Right renal cortex interstitium (tissue), 3 donors: ENCODE results near the gene SLC47A2. TPM values are rescaled to one million over a fixed set of nuclear protein-coding genes. Genes with fewer than 3 reads are reported as not detected.
A peak's percentile ranks its signal among the peaks of the same experiment; 100 is the strongest.

Source experiments
- DNase-seq, 3 donors: peaks; one replicate each; pipeline ENCODE4 v3.0.0-alpha.2; 2013; ENCODE audit warnings: low read depth in 3 of 3, low spot score in 2 of 3
- polyA plus RNA-seq, 3 donors: library from polyadenylated mRNA; unstranded; fragments of 120-200 nt; gene quantifications; one replicate each; pipeline ENCODE4 v1.2.1, GENCODE V29; 2013; ENCODE audit not compliant: insufficient read length in 3 of 3

The SLC47A2 gene
- polyA plus RNA-seq, 3 donors = 5.9 to 7.4 (median 7.0) TPM

DNA sequence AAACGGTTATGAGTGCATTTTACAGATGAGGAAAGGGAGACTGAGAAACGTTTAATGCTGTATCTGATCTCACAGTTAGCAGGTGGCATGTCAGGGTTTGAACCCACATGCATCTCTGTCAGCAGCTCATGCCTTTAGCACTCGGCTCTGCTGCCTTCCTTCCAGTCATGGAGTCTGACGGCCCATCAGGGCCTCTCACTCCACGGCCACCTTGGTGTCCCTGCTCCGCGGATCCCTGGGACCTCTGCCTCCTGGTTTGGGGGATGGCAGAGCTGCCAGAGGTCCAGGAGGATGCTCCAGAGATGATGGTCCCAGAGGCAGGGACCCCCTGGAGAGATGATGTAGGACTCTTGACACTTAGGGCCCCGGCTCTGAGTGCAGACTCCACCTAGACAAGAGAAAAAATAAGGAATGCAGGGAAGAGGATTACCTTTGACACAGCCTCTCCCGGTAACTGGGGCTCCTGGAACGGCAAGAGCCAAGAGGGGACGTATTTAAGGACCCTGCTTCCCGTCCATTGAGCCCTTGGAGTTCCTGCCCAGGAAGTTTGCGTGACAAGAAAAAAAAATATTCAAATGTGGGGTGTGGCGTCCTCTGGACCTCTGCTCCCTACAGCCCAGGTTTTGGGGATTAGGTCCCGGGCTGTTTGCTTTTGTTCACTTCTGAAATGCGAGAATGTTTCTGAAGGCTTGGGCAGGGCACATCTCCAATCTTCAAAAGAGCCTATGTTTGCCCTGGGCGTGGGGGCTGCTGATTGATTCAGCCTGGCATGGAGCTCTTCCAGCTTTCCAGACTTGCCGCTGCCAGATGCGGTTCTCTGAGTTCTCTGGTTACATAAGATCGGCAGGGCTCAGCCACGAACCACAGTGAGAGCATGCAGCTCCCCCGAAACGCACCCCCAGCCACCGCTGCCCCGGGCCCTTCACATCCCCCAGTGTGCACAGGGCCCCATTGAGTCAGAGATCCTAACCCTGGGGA, 31.7 kb upstream of the SLC47A2 start, which contains the start of gene ALDH3A1:
TSS of gene ALDH3A1 (minus strand) at position 470 of the 978 bp plus-strand sequence. CDS start 3,169 bp downstream, outside the sequence.
- no peak for DNase-seq

DNA sequence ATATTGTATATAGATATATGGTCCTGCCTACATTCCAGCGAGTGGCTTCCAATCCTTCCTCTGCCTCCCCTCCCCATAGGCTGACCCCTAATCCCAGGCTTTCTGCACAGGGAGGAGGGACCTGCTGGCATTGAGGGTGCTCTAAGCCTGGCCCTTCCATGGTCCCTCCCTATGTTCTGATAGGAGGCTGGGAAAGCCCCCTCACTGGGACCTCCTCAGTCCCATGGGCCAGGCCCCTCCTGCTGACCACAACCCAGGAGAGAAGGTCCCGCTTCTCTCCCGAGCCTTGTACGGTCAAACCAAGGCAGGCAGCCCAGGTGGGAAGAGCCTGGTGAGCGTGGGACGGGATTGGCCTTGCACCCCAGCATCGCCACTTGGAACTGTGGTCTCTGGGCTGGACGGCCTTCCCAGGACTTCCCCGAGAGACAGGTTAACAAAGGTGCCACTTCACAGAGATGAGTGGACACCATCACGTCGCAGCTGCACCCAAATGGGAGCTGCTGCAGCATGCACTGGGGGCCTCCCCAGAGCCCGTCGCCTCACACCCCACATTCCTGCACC, 30.9 kb upstream of the SLC47A2 start:
- DNase-seq = no peak

DNA sequence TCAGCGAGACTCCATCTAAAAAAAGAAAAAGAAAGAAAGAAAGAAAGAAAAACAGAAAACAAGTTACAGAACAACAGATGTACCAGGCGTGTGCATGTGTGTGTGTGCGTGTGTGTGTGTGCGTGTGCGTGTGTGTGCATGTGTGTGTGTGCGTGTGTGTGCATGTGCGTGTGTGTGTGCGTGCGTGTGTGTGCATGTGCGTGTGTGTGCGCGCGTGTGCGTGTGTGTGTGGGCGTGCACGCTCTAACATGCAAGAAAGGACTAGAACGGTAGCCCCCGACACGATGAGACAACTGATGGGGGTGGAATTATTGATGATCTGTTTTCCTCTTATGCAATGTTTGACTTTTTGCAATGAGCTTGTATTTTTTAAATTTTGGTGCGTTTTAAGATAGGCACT, 30.1 kb upstream of the SLC47A2 start:
- no peak for DNase-seq

DNA sequence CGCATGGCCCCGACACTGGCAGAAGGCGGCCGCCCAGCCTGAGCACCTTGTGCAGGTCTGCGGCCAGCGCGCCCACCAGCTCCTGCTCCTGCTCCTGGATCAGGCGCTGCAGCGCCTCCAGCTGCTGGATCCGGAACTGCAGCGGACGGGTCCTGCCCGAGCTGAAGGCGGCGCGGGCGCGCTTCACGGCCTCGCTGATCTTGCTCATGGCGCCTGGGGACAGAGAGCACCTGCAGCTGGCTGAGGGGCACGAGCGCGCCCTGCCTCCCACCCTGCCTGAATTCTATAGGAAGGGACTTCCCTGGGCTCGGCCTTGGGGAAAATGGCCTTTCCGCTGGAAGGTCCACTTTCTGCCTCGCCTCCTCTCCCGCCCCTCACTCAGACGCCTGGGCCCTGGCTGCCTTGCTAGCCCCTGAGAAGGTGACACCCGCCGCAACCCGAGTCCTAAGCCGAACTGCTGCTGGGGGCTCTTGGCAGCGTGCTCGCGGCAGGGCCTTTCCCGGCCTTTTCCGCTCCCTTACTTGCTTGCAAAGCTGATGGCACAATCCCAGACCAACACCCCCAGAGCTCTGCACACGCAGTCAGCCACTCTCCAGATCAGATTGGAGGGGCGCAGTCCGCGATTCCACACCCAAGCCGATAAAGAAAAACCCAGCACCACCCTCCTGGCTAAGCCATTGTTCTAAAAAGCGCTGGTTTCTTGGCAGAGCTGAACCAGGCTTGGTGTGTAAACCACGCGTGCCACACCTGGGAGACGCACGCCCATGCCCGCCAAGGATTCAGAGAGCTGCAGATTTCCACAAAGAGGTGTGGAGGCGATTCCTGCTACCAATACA, 28.8 kb upstream of the SLC47A2 start:
- DNase-seq = peak; percentile 77 to 84 (median 84)

DNA sequence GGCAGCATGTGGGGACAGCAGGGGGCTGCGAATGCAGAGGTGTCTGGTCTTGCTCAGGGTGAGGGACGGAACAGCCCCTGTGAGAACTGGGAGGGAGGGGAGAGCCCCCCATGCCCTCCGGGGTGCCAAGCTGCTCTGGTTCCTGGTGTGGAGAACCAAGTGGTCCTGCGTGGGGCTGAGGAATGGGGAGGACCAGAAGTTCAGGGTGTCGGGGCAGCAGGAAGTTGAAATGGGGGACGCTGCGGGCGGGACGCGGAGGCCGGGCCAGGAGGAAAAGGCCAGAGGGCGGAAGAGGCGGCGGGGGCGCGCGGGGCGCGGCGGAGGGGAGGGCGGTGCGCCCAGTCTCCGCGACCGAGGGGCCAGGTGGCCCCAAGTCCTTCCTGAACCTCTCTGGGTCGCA, 28.1 kb upstream of the SLC47A2 start:
- no peak for DNase-seq

DNA sequence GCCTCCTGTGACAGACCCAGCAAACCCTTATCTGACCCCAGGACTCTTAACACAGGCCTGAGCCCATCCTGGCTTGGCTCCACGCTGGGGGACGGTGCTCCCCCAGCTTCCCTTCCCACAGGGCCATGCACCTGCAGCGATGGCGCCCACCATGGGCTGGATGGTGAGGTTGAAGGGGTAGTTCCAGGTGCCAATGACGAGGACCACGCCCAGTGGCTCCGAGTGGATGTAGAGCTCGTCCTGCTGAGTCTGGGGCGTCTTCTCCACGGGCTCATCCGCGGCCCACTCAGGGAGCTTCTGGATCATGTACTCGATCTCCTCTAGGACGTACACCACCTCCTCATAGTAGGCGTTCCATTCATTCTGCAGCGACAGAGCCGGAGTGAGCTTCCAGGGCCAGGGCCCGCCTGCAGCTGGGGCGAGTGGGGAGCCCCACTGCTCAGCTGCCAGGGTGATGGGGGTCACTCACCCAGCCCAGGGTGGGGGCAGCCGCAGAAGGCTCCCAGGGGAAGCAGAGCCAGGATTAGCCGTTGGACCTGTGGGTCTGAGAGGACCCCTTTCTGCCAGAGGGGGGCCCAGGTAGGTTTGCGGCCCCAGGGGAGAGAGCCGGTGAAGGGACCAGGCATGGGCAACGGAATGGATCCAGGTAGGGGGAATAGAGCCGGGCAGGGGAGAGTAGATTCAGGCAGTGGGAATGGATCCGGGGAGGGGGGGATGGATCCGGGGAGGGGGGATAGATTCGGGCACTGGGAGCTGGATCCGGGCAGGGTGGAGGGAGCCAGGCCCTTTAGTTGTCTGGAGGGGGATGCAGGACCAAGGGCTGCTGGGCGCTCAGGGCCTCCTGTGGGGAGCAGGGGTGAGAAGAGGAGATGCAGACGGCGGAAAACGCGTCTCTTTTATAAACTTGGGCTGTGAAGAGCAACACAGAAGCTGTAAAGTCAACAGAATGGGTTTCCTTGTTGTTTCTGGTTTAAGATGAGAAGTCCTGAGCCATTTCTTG, 27.0 kb upstream of the SLC47A2 start:
- no peak for DNase-seq

DNA sequence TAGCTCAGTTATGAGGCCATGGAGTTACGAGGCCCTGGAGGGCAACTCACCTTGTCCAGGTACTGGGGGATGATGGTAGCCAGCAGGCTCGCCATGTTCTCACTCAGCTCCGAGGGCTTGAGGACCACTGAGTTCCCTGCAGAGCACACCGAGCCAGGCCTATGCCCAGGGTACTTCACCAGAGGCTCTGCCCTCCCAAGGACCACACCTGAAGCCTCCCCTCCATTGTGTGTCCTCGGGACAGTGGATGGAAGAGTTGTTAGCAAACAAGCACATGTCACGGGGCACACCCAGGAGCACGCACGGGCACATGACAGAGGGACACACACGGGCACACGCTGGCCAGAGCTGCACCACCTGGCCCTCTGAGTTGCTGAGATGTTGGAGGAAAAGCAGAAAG, 26.1 kb upstream of the SLC47A2 start:
- DNase-seq = no peak

DNA sequence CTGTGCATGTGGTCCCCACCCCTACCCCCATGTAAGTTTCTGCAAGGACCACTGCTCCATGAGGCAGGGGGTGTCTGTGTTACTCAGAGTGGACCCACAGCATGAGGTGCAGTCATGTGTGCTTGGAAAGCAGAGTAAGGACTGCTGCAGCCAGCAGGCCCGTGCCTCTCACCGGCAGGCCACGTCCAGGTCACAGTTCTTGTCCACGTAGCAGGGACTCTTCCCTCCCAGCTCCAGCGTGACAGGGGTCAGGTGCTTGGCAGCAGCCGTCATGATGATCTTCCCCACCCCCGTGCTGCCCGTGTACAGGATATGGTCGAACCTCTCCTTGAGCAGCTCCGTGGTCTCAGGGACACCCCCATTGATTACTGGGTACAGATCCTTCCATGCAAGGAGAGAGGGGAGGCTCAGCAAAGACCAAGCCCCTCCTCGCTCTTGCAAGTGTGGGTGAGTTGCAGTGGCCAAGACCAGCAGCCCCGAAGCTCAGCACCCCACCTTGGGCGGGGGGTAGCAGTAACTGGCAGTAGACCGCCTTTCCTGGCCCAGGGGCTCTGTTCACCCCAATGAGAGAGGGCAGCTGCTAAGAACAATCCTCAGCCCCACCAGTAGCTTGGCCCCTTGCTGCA, 25.6 kb upstream of the SLC47A2 start:
- no peak for DNase-seq

DNA sequence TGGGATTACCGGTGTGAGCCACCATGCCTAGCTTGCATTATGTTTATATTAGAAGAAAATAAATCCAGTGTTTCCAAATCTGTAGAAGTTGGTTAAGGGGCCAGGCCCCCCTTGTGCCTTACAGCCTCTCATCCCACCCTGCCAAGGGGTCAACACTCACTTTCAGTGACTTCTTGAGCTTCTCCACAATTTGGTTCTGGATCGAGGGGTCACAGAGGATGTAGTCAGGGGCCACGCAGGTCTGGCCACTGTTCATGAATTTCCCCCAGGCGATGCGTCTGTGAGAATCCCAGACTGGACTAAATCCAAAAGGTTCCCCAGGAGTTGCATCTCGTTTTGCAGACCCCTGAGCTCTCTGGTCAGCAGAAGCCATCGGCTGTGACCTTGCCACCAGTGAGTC, 24.5 kb upstream of the SLC47A2 start:
- DNase-seq = no peak

DNA sequence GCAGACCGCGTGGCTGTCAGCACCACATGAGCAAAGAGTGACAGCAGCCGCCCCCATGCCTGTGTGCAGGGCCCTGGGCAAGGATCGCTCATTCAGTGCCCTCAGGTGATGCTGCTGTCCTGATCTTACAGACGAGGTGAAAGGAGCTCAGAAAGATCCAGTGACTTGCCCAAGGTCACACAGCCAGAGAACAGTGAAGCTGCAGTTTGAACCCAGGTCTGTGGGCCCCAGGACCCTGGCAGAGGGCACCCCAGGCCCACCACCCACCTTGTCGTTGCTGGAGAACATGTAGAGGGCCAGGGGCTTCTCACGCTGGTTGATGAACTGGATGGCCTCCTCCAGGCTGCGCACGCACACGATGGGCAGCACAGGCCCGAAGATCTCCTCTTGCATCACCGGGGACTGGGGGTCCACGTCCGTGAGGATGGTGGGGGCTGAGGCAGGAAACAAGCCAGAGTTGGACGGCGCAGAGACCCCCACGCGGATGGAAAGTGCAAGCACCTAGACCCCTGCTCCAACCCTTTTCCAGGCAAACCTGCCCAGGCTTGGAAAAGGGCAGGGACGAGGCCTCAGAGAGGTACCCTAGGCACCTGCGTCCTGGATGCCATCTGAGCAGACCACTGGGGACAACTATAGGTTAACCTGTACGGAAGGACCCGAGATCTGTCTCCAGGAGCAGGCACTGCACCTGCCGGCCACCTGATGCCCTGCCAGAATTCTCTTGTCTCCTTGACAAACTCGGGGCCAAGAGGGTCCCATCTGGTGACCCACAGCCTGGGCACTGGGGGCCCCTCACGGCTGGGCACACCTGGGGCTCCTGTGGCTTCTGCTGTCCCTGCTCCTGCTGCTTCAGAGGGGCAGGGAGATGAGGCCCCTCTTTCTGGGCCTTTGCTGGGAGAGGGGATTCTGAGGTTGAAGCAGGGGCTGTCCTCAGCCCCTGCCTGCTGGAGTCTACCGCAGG, 23.1 kb upstream of the SLC47A2 start:
- DNase-seq = no peak

DNA sequence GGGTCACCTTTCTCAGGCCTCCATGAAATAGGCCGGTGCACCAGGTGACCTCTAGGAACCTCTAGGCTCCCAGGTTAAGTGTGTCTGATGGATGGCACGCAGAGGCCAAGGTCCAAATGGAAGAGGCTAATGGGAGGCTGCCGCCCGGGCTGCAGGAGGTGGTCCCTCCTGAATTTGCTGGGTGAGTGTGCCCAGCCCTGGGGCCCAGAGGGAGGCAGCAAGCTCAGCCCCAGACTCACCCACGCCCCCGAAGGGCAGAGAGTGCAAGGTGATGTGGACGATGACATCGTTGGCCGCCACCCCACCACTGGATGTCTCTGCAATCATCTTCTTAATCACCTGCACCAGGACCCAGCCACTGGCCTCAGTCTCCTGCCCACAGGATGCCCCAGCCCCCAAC, 22.4 kb upstream of the SLC47A2 start:
- DNase-seq = no peak

DNA sequence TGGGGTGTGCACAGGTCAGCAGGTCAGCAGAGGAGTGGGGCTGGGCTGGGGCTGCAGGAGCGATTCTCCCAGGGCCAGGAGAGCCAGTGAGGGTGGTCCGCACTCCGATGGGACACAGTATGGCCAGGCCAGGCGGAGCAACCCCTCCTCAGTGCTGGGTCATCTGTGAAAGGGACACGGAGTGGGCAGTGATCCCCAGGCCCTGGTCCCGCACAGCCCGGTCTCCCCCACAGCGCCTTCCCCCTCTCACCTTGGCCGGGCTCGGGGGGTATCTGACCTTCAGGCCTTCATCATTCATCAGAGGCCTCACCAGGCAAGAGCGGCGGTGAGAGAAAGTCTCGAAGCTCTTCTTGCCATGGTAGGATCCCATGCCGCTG, 21.7 kb upstream of the SLC47A2 start:
- no peak for DNase-seq

DNA sequence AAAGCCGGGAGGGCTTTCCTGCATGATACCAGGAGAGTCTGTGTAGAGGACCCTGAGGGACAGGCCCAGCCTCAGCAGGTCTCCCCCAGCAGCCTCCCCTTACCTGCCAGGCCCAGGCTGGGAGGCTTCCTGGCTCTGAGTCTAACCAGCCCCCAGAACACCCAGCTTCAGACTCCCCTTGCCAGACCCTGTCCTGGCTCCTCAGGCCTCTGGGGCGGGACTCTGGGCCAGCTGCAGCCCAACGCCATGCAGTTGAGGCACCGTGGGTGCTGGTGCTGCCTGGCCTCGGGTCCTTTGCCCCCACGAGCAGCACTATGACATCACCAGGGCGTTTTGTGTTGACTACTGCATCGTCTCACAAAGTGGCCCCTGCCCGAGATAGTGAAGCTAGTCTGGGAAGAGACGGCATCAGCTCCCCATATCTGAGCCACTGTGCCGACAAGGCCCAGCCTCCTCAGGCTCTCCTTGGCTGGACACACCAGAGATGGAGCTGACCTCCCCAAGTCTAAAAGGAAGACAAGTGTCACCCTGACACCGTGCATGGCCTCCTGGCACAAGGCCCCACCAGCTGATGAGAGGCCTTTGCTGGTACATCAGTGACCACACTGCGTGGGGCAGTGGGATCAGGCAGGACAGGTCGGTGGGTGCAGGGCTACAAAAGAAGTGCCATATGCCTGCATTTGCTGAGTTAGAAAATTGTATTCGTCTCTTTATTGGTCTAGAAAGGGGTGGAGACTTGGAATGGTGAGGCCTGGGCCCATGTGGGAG, 21.1 kb upstream of the SLC47A2 start:
- DNase-seq = no peak

DNA sequence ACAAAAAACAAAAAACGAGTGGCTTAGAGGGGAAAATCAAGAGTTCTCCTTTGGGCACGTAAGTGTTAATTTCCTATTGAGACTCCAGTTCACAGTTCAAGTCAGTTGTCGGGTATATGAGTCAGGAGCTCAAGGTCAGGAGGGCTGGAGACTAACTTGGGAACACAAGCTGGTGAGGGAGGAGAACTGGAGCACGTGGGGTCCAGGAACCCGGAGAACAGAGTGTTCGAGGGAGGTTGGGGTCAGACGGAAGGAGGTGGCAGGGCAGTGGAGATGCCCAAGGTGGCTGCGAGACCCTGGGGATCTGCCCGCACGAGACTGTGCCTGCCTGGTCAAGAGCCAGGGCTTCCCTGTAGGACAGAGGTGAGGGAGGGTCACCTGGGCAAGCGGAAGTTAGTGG, 19.7 kb upstream of the SLC47A2 start:
- DNase-seq = no peak

DNA sequence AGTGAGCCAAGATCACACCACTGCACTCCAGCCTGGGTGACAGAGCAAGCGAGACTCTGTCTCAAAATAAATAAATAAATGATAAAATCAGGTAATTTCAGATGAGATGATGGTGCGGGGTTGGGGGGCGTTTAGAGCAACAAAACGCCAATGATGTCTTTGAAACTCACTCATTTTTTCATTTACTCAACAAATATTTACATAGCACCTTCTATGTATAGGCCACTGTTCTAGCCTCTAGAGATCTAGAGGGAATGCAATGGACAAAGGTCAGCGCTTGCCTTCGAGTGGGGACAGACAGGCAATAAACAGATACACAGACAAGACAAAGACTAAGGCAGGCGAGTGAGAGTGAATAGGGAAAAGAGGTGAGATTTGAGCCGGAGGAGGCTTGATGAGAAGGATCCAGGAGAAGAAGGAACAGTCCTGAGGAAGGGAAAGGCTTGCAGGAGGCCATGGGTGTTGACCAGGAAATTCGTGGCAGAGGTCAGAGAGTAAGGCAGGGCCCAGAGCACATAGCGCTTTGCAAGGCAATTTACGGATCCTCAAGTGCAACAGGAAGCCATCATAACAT, 17.7 kb upstream of the SLC47A2 start:
- no peak for DNase-seq

DNA sequence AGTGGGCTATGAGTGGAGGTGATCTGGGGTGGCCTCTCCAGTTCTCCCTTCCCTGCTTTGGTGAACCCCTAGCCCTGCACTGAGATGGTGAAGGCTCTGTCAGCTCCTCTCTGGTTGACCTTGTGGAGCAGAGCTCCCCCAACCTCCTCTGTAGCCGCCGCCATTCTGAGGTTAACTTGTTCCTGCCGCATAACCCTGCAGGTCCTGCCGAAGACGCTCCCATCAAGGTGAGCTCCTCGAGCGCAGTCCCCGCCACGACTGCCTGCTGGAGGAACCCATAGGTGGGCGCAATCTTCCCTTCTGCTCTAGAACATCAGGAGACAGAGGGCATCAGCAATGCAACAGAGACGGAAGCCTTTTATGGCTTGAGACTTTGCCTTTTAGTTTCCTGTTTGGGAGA, 15.2 kb upstream of the SLC47A2 start:
- DNase-seq = no peak

DNA sequence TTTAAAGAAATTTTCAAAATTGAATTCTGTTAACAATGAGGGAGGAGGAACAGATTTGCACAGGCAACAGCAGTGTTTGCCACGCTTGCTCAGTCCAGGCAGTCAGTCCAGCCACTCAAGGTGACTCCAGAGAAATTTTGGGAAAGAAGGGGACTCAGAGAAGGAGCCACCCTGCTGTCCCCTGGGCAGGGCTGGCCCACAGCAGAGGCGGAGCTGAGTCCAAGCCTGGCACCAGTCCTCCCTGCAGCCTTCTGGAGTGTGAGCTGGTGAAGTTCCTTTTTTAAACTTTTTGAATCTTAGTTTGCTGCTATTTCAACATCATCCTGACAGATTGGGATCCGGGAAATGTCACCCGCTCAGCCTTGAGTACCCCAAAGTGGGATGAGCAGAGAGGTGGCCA, 14.5 kb upstream of the SLC47A2 start:
- DNase-seq = no peak
